Measurements from ENCODE around the gene MYRIP.

The MYRIP gene

GRCh38 chr3:40299721-40300335 lies 490.4 kb downstream of the MYRIP start:
- no peak for TF ChIP-seq ZNF274 (IDR thresholded peaks at IDR 0.05; ENCODE audit: low read depth, low read length)
- no peak overlapping the region for H3K4me3 ChIP-seq (ENCODE audit: low read length)

DNA sequence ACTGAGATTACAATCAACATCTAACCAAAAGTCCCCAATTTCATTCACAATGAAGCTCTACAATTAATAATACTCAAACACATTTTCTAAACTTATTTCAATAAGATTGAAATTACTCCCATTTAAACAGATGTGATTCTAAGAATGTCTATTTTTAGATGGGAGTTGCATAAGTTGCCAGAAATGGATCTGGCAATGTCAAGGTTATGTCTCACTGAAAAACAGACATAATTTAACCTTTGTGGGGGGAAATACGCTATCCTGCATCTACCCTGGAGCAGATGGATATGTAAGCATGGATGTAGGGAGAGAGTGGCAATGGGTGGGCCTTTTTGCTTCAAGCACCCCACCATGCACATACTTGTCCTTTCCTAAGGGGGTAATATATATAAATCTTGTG lies 493.4 kb downstream of the MYRIP start:
- TF ChIP-seq ZNF274 (IDR thresholded peaks at IDR 0.05; ENCODE audit: low read depth, low read length) = no peak
- no peak overlapping the region for H3K4me3 ChIP-seq (ENCODE audit: low read length)

GRCh38 chr3:40304352-40304751 lies 494.9 kb downstream of the MYRIP start:
- H3K4me3 ChIP-seq (ENCODE audit: low read length) = no peak overlapping the region

GRCh38 chr3:40306336-40306735 lies 496.9 kb downstream of the MYRIP start:
- TF ChIP-seq ZNF274 (IDR thresholded peaks at IDR 0.05; ENCODE audit: low read depth, low read length) = no peak
- no peak overlapping the region for H3K4me3 ChIP-seq (ENCODE audit: low read length)

More at GRCh38 chr3:40304352-40304751, 494.9 kb downstream of the MYRIP start:
- no peak for TF ChIP-seq ZNF274 (IDR thresholded peaks at IDR 0.05; ENCODE audit: low read depth, low read length)

- no peak for TF ChIP-seq ZNF274 (IDR thresholded peaks at IDR 0.05; ENCODE audit: low read depth, low read length)
- no peak overlapping the region for H3K4me3 ChIP-seq (ENCODE audit: low read length)
Observed at GRCh38 chr3:40307176-40307575, 497.8 kb downstream of the MYRIP start.

GRCh38 chr3:40308725-40309417 lies 499.5 kb downstream of the MYRIP start:
- no peak for TF ChIP-seq ZNF274 (IDR thresholded peaks at IDR 0.05; ENCODE audit: low read depth, low read length)
- peak overlapping the region; percentile 60; the same call in 1 of the 2 replicates for H3K4me3 ChIP-seq (ENCODE audit: low read length)

DNA sequence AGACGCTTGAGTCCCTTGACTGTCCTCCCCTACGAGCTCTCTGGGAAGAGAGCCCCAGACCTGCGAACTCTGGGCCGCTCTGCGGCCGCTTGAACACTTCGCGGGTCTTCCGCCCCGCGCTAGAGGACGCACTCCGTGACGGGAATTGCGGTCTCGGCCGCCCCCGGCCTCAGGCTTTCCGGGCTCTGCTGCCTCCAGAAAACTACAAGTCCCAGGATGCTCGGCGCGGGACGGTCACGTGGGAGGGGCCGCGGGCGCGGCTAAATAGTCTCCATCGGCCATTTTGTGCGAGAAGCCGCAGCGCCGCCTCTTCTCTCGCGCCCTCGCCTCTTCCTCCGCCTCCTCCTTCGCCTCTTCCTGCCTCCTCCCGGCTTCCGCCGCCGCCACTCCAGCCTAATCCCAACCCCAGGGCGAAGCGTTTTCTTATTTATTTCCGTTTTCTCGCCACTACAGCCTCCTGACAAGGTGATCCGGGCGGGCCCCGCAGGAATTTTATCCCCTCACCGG lies 500.1 kb downstream of the MYRIP start, which contains the start of gene EIF1B:
Gene EIF1B (plus strand): TSS at position 290 of the 507 bp plus-strand sequence. CDS start 235 bp downstream, outside the sequence.
- H3K4me3 ChIP-seq (ENCODE audit: low read length) = peak within 1 kb of the TSS; percentile 90
- TF ChIP-seq ZNF274 (IDR thresholded peaks at IDR 0.05; ENCODE audit: low read depth, low read length) = no peak
